ENCODE data around the gene CSNK1A1. TPM values are rescaled to one million over a fixed set of nuclear protein-coding genes. Genes with fewer than 3 reads are reported as not detected.

The CSNK1A1 gene
- total RNA-seq, 4 donors from 2014 or later, result 264 to 414 (median 344) TPM

DNA sequence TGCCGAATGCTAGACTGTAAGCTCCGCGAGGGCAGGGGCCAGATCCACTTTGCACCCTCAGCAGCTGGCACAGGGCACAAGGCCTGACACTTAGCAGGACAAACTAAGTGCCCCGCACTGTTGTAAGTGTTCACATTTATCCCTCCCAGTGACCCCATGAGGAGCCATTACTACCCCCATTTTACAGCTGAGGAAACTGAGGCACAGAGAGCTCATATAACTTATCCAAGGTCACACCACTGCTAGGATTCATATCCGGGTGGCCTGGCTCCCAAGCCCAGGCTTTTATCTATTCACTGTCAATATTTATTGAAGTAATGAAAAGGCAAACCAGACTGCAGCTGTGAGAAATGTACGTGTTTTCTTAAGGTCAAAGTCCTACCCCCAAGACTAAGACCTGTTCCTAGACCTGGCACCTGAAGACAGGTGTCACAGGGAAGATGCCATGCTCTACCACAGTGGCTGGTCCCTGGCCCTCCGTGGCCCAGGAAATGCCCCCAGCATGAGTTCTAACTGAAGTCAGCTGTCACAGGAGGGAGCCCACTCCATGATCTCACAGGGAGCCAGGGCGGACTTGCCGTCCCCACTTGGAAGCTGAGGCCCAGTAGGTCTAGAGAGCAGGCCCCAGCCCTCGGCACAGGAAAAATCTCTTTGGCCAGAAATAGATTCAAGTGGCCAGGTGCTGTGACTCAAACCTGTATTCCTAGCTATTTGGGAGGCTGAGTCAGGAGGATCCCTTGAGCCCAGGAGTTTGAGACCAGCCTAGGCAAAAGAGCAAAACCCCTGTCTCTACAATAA lies 97.4 kb downstream of the CSNK1A1 start:
- no peaks in the 10 kb centered on the region for H3K27me3 ChIP-seq
- no peaks in the 10 kb centered on the region for H3K9me3 ChIP-seq
- H3K36me3 ChIP-seq, result no peaks in the 10 kb centered on the region
- H3K27ac ChIP-seq, result peak overlapping the region; percentile 82 to 94 (median 88)
- H3K4me3 ChIP-seq, result no peak overlapping the region
- H3K4me1 ChIP-seq, result peaks cover 12 to 76% (median 49%) of the 10 kb centered on the region in 3 donors
- TF ChIP-seq POLR2A (IDR thresholded peaks at IDR 0.05) (no peak), POLR2AphosphoS5 (IDR thresholded peaks at IDR 0.05) (no peak), EP300 (IDR thresholded peaks at IDR 0.05) (no peak)
- TF ChIP-seq, protein P1, sequence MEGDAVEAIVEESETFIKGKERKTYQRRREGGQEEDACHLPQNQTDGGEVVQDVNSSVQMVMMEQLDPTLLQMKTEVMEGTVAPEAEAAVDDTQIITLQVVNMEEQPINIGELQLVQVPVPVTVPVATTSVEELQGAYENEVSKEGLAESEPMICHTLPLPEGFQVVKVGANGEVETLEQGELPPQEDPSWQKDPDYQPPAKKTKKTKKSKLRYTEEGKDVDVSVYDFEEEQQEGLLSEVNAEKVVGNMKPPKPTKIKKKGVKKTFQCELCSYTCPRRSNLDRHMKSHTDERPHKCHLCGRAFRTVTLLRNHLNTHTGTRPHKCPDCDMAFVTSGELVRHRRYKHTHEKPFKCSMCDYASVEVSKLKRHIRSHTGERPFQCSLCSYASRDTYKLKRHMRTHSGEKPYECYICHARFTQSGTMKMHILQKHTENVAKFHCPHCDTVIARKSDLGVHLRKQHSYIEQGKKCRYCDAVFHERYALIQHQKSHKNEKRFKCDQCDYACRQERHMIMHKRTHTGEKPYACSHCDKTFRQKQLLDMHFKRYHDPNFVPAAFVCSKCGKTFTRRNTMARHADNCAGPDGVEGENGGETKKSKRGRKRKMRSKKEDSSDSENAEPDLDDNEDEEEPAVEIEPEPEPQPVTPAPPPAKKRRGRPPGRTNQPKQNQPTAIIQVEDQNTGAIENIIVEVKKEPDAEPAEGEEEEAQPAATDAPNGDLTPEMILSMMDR (IDR thresholded peaks at IDR 0.05), result no peak
- 83% methylated on average over 3 of the region's 10 CpGs for WGBS, 2 donors (ENCODE audit: low coverage in 1 of 2)
- ATAC-seq, result no peak

DNA sequence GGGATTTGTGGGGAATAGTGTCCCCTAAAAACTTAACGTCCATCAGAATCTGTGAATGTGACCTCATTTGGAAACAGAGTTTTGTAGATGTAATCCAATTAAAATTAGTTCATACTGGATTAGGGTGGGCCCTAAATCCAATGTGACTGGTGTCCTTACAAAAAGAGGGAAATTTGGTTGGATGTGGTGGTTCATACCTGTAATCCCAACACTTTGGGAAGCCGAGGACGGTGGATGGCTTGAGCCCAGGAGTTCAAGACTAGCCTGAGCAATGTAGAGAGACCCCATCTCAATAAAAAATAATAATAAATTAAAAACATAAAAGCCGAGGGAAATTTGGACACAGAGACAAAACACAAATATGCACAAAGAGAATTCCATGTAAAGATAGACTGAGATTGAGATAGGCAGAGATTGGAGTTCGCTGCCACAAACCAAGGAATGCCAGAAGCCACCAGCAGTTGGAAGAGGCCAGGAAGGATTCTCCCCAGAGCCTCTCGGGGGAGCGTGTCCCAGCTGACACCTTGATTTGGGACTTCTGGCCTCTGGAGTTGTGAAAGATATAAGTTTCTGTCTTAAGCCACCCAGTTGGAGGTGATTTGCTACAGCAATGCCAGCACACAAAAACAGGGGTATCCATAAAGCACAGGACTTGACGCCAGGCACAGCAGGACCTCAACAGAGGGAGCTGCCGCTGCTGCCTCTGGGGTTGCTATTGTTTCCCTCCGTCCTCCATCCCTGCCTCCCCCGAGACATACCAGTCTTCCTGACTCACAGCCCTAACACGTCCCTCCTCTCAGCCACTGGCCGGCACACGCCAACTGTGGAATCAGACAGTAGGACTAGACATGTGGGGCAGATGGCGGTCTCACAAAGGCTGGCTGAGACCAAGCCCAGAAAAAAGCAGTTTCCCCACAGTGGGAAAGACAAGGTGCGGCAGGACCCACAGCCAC lies 98.3 kb downstream of the CSNK1A1 start:
- WGBS, 2 donors (ENCODE audit: low coverage in 1 of 2), result 60 to 62% methylated on average over 5 to 7 of the region's 16 CpGs
- Histone ChIP-seq H3K36me3 (no peaks in the 10 kb centered on the region), H3K9me3 (no peaks in the 10 kb centered on the region), H3K27ac (peak overlapping the region; percentile 82 to 94 (median 88)), H3K4me1 (peaks cover 12 to 83% (median 53%) of the 10 kb centered on the region in 3 donors), H3K27me3 (no peaks in the 10 kb centered on the region), H3K4me3 (no peak overlapping the region)
- peak; percentile 62 for ATAC-seq
- no peak for TF ChIP-seq POLR2A (IDR thresholded peaks at IDR 0.05)
- peak; percentile 78 for TF ChIP-seq POLR2AphosphoS5 (IDR thresholded peaks at IDR 0.05)
- TF ChIP-seq, protein P1 (IDR thresholded peaks at IDR 0.05), result peak in 1 of 4 experiments; percentile 38
- TF ChIP-seq EP300 (IDR thresholded peaks at IDR 0.05), result no peak

DNA sequence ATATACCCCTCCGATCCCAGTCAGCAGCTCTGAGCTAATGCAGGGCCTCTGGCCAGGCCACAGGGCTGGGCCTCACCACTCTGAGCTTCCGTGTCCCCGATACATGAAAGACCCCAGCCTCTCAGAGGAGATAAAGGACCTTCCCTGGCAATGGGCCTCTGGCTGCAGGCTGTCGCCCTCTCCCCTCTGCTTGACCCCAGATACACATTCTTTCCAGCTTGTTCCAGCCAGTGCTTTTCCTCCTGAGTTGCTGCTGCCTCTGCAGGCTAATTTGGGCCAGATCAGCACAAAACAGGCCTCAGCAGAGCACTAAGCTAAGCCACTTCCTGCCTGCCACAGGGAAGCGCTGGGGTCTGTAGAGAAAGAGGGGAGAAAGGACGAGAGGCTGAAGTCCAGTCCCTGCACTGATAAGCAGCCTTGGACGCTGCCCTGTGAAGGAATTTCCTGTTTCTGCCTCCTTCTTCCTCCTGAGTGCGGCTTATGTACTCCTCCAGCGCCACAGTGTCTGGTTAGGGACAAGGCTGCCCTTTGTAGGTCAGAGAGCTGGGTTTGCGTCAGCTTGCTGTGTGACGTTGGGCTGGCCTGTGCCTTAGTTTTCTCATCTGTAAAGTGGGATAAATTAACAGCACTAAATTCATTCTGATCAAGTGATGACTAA lies 99.1 kb downstream of the CSNK1A1 start:
- no peaks in the 10 kb centered on the region for H3K27me3 ChIP-seq
- peak overlapping the region; percentile 82 to 94 (median 88) for H3K27ac ChIP-seq
- H3K36me3 ChIP-seq, result no peaks in the 10 kb centered on the region
- peak; percentile 27 for ATAC-seq
- WGBS, 2 donors (ENCODE audit: low coverage in 1 of 2), result 12 to 50% methylated on average over 4 to 10 of the region's 11 CpGs
- TF ChIP-seq, protein P1 (IDR thresholded peaks at IDR 0.05), result peak in 1 of 4 experiments; percentile 9
- peak; percentile 51 for TF ChIP-seq POLR2AphosphoS5 (IDR thresholded peaks at IDR 0.05)
- TF ChIP-seq POLR2A (IDR thresholded peaks at IDR 0.05), result no peak
- H3K9me3 ChIP-seq, result no peaks in the 10 kb centered on the region
- peaks cover 12 to 85% (median 53%) of the 10 kb centered on the region in 3 donors for H3K4me1 ChIP-seq
- no peak overlapping the region for H3K4me3 ChIP-seq

DNA sequence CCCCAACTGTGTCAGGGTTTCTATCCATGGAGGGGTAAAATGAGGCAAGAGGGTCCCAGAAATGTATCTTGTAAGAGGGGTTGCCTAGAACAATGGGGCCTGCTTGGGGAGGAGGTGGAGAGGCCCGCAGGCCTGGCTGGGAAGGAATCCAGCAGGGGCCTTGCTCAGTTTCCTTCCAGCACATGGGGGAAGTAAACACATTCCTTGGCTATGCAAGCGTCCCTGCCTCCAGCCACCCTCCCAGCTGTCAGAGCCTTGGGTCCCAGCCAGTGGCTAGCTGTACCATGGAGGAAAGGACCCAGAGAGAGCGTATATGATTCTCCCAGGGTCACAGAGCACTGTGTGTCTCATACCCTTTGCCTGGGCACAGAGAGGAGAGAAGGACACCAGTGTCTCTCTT lies 101.0 kb downstream of the CSNK1A1 start:
- Histone ChIP-seq H3K9me3 (no peaks in the 10 kb centered on the region), H3K4me1 (peaks cover 12 to 83% (median 52%) of the 10 kb centered on the region in 3 donors), H3K4me3 (no peak overlapping the region), H3K36me3 (no peaks in the 10 kb centered on the region), H3K27ac (peak overlapping the region; percentile 82 to 94 (median 88)), H3K27me3 (no peaks in the 10 kb centered on the region)
- peak; percentile 76 for ATAC-seq
- WGBS, 2 donors (ENCODE audit: low coverage in 1 of 2), result 0% methylated on average over 1 of the region's 3 CpGs
- TF ChIP-seq POLR2AphosphoS5 (IDR thresholded peaks at IDR 0.05), result peak; percentile 91
- TF ChIP-seq, protein P1 (IDR thresholded peaks at IDR 0.05), result peak in 2 of 4 experiments; percentile 9 to 16
- TF ChIP-seq POLR2A (IDR thresholded peaks at IDR 0.05), result no peak
- no peak for TF ChIP-seq EP300 (IDR thresholded peaks at IDR 0.05)

Data from gastroesophageal sphincter (tissue), 4 donors.